Left lung (tissue), 10 donors: ENCODE data around the gene TPT1. TPM values are rescaled to one million over a fixed set of nuclear protein-coding genes. Genes with fewer than 3 reads are reported as not detected.
"Not testable (repeated sequence)": the region's sequence is repeated elsewhere in the genome, so short reads cannot be mapped to it uniquely, and the experiment has no call there.

Experiments used
- ATAC-seq: fragments of 200-7000 bp; cut with Tn5 transposase; one replicate; pipeline ENCODE4 v1.9.1; 2020; ENCODE audit warnings: moderate library complexity
- DNase-seq, 4 donors: peaks; one replicate each; pipeline ENCODE4 v3.0.0-alpha.2; 2013 to 2020
- H3K27ac ChIP-seq, 2 donors: fragments of 200-600 bp; sonication (generic) in 1 of 2; one replicate each; pipeline versions ENCODE4 v1.5.0 to v1.8.0; 2020 to 2021
- H3K27me3 ChIP-seq, 2 donors: fragments of 200-600 bp; sonication (generic) in 1 of 2; one replicate each; pipeline versions ENCODE4 v1.5.0 to v1.8.0; 2020 to 2021
- H3K36me3 ChIP-seq, 2 donors: fragments of 200-600 bp; sonication (generic) in 1 of 2; one replicate each; pipeline versions ENCODE4 v1.5.0 to v1.8.0; 2020 to 2021
- H3K4me1 ChIP-seq, 2 donors: fragments of 200-600 bp; one replicate each; pipeline ENCODE4 v1.8.0; 2021
- H3K4me3 ChIP-seq, 2 donors: fragments of 200-600 bp; sonication (generic) in 1 of 2; one replicate each; pipeline versions ENCODE4 v1.5.0 to v1.8.0; 2020 to 2021; ENCODE audit warnings: mild to moderate bottlenecking in 1 of 2
- H3K9me3 ChIP-seq, 2 donors: fragments of 200-600 bp; sonication (generic) in 1 of 2; one replicate each; pipeline versions ENCODE4 v1.5.0 to v1.8.0; 2020 to 2021
- intact Hi-C, 2 donors: fragments of 100-400 bp; cut with DNase I; formaldehyde crosslinking; loops; one replicate each; pipeline versions ENCODE4 v1.11.2 to v1.14.2; 2022
- polyA plus RNA-seq, 6 donors: library from polyadenylated mRNA; unstranded; fragments of 120-200 nt; gene quantifications; one replicate each; pipeline ENCODE4 v1.2.1, GENCODE V29; 2013; ENCODE audit not compliant: insufficient read length in 6 of 6
- total RNA-seq, 2 donors: library from RNA; stranded (reverse); fragmentation: NEBNext Ultra II Directional; extraction: Animal tissue kit (Norgen Biotek cat#: 25700); gene quantifications; one replicate each; pipeline ENCODE4 v1.2.1, GENCODE V29; 2021
- TF ChIP-seq, protein P1 (sequence below), 2 donors: fragments of 200-600 bp; sonication (generic) in 1 of 2; IDR thresholded peaks; one replicate each; pipeline versions ENCODE4 v1.5.0 to v1.8.0; 2021; ENCODE audit warnings: antibody characterized with exemption in 2 of 2
- donor health status: DM: no; HTN: yes; CAD: no.
- donor health status: DM: no; HTN: no; CAD: no.

The TPT1 gene
- total and polyA plus RNA-seq, 8 donors: 3,460 to 8,787 (median 8,139) TPM

DNA sequence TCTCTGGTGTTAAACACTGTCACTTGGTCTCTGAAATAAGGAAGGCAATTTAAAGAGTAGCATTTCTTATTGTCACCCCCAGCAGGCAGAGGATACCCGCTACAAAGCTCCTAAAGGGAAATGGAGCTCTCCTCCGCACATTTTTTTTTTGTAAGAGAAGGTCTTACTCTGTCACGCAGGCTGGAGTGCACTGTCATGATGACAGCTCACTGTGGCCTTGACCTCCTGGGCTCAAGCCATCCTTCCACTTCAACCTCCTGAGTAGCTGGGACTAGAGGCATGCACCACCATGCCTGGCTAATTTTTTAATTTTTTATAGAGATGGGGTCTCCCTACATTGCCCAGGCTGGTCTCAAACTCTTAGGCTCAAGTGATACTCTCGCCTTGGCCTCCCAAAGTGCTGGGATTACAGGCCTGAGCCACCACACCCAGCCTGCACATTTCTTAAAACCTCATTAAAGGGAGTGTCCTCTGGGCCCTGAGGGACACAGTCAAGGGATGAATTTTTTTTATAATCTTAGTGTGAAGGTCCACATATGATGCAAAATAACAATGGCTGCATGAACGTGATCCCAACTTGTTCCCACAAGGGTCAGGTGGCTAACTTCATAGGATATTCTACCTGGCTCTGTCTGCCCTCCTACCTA is 45.0 kb upstream of the TPT1 start:
- ATAC-seq: no peak
- TF ChIP-seq, protein P1, sequence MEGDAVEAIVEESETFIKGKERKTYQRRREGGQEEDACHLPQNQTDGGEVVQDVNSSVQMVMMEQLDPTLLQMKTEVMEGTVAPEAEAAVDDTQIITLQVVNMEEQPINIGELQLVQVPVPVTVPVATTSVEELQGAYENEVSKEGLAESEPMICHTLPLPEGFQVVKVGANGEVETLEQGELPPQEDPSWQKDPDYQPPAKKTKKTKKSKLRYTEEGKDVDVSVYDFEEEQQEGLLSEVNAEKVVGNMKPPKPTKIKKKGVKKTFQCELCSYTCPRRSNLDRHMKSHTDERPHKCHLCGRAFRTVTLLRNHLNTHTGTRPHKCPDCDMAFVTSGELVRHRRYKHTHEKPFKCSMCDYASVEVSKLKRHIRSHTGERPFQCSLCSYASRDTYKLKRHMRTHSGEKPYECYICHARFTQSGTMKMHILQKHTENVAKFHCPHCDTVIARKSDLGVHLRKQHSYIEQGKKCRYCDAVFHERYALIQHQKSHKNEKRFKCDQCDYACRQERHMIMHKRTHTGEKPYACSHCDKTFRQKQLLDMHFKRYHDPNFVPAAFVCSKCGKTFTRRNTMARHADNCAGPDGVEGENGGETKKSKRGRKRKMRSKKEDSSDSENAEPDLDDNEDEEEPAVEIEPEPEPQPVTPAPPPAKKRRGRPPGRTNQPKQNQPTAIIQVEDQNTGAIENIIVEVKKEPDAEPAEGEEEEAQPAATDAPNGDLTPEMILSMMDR (IDR thresholded peaks at IDR 0.05): no peak
- H3K27me3 ChIP-seq: no peaks in the 10 kb centered on the region
- no peak overlapping the region for H3K27ac ChIP-seq
- H3K4me1 ChIP-seq: no peaks in the 10 kb centered on the region
- intact Hi-C loops: no loop called here
- no peaks in the 10 kb centered on the region for H3K9me3 ChIP-seq
- no peak for DNase-seq
- H3K4me3 ChIP-seq: no peak overlapping the region
- H3K36me3 ChIP-seq: peaks cover 0 to 10% of the 10 kb centered on the region in 2 donors

DNA sequence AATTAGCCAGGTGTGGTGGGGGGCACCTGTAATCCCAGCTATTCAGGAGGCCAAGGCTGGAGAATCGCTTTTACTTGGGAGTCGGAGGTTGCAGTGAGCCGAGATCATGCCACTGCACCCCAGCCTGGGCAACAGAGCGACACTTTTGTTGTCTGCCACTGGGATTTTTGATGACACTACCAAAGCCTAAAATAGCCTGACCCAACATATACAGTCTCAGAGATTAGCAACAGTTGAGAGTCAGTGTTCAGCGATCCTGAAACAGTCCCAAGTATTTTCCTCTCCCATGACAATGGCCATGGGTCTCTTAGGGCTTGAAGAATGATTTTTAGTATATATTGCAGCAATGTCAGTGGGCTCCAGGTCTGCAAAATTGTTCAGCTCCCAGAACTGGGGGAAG is 44.3 kb upstream of the TPT1 start:
- TF ChIP-seq, protein P1 (IDR thresholded peaks at IDR 0.05): no peak
- intact Hi-C loops: no loop called here
- ATAC-seq (no peak), DNase-seq (no peak)
- Histone ChIP-seq H3K9me3 (no peaks in the 10 kb centered on the region), H3K36me3 (peaks cover 0 to 4% of the 10 kb centered on the region in 2 donors), H3K27ac (no peak overlapping the region), H3K27me3 (no peaks in the 10 kb centered on the region), H3K4me3 (no peak overlapping the region), H3K4me1 (no peaks in the 10 kb centered on the region)

DNA sequence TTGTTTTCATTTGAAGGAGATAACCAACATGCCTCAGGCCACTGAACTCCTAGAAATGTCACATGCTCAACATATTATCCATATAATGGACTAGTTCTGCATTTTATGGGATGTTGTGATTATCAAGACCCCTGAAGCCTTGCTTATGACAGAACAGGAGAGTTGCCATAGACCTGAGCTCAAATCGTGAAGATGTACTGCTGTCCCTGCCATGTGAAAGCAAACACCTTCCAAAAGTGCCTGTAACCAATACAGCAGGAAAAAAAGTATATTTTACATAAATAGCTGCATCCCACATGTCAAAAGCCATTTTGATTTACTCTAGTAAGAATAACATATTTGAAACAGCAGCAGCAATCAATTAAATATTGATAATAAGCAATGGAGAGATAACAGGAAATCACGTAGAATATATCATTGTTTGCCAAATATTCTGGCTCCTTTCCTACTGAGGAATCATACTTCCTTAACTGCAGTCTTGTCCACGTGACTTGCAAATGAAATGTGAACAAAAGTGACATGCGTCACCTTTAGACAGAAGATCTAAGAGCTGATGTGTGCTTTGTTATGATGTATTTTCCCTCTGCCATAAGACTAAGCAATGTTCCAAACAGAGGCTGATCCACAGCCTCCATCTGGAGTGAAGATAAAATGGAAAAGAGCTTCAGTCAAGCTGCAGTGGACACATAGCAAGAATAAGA is 43.6 kb upstream of the TPT1 start:
- Histone ChIP-seq H3K27ac (no peak overlapping the region), H3K27me3 (no peaks in the 10 kb centered on the region), H3K36me3 (peaks cover 0 to 4% of the 10 kb centered on the region in 2 donors), H3K4me3 (no peak overlapping the region), H3K4me1 (no peaks in the 10 kb centered on the region), H3K9me3 (no peaks in the 10 kb centered on the region)
- intact Hi-C loops: no loop called here
- no peak for DNase-seq
- TF ChIP-seq, protein P1 (IDR thresholded peaks at IDR 0.05): no peak
- ATAC-seq: no peak

DNA sequence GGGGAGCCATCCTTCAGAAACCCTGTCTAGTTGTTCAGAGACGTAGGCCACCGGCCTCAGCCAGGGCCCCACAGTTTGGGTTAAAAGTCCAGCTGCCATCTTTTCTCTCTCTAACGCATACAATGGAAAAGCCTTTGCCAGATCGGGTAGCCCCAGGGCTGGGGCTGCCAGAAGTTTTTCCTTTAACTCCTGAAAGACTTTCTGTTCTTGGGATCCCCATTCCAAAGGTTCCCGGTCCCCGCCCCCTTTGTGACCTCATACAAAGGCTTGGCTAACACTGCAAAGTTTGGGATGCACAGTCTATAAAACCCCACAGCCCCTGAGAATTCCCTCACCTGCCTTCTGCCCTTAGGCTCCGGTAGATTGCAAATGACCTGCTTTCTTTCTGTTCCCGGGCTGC is 41.8 kb upstream of the TPT1 start:
- H3K36me3 ChIP-seq, intact Hi-C loops, H3K4me1 ChIP-seq, H3K4me3 ChIP-seq, ATAC-seq, H3K9me3 ChIP-seq, H3K27ac ChIP-seq, H3K27me3 ChIP-seq, DNase-seq: not testable (repeated sequence)

DNA sequence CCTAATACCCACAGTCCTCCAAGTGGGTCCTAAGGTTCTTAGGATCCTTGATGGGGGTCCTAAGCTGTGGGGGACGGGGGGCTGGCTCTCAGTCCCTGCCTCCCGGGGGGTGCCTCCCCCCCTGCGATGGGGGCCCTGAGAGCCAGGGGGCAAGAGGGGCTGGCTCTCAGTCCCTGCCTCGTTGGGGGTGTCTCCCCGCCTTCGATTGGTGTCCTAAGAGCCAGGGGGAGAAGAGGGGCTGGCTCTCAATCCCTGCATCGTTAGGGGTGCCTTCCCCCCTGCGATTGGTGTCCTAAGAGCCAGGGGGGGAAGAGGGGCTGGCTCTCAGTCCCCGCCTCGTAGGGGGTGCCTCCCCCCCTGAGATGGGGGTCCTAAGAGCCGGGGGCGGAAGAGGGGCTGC is 40.2 kb upstream of the TPT1 start:
- DNase-seq (no peak), ATAC-seq (no peak)
- TF ChIP-seq, protein P1 (IDR thresholded peaks at IDR 0.05): no peak
- Histone ChIP-seq H3K4me1 (no peaks in the 10 kb centered on the region), H3K36me3 (no peaks in the 10 kb centered on the region), H3K9me3 (no peaks in the 10 kb centered on the region), H3K4me3 (no peak overlapping the region), H3K27ac (no peak overlapping the region), H3K27me3 (no peaks in the 10 kb centered on the region)
- intact Hi-C loops: no loop called here

DNA sequence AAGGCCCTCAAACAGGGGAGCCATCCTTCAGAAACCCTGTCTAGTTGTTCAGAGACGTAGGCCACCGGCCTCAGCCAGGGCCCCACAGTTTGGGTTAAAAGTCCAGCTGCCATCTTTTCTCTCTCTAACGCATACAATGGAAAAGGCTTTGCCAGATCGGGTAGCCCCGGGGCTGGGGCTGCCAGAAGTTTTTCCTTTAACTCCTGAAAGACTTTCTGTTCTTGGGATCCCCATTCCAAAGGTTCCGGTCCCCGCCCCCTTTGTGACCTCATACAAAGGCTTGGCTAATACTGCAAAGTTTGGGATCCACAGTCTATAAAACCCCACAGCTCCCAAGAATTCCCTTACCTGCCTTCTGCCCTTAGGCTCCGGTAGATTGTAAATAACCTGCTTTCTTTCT is 39.7 kb upstream of the TPT1 start:
- ATAC-seq, intact Hi-C loops, H3K4me1 ChIP-seq, DNase-seq, H3K9me3 ChIP-seq, H3K4me3 ChIP-seq, H3K36me3 ChIP-seq, H3K27ac ChIP-seq, H3K27me3 ChIP-seq: not testable (repeated sequence)

DNA sequence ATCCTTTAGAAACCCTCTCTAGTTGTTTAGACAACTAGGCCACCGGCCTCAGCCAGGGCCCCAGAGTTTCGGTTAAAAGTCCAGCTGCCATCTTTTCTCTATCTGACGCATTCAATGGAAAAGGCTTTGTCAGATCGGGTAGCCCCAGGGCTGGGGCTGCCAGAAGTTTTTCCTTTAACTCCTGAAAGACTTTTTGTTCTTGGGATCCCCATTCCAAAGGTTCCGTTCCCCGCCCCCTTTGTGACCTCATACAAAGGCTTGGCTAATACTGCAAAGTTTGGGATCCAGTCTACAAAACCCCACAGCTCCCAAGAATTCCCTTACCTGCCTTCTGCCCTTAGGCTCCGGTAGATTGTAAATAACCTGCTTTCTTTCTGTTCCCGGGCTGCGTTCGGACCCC is 38.5 kb upstream of the TPT1 start:
- intact Hi-C loops, H3K27me3 ChIP-seq: not testable (repeated sequence)

DNA sequence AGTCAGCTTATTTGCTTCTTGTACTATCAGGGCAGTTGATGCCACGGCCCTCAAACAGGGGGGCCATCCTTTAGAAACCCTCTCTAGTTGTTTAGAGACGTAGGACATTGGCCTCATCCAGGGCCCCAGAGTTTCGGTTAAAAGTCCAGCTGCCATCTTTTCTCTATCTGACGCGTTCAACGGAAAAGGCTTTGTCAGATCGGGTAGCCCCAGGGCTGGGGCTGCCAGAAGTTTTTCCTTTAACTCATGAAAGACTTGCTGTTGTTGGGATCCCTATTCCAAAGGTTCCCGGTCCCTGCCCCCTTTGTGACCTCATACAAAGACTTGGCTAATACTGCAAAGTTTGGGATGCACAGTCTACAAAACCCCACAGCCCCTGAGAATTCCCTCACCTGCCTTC is 37.8 kb upstream of the TPT1 start:
- H3K4me3 ChIP-seq, H3K4me1 ChIP-seq, H3K27ac ChIP-seq, H3K9me3 ChIP-seq, H3K27me3 ChIP-seq, intact Hi-C loops, H3K36me3 ChIP-seq, ATAC-seq, DNase-seq: not testable (repeated sequence)

More for the DNA sequence above, 38.5 kb upstream of the TPT1 start:
- not testable (repeated sequence) for H3K4me3 ChIP-seq, ATAC-seq, H3K36me3 ChIP-seq, H3K9me3 ChIP-seq, H3K27ac ChIP-seq, DNase-seq, H3K4me1 ChIP-seq

DNA sequence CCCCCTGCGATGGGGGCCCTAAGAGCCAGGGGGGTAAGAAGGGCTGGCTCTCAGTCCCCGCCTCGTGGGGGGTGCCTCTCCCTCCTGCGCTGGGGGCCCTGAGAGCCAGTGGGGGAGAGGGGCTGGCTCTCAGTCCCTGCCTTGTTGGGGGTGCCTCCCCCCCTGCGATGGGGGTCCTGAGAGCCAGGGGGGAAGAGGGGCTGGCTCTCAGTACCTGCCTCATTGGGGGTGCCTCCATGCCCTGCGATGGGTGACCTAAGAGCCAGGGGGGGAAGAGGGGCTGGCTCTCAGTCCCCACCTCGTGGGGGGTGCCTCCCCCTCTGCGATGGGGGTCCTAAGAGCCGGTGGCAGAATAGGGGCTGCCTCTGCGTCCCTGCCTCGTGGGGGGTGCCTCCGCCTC is 36.3 kb upstream of the TPT1 start:
- H3K36me3 ChIP-seq, H3K27me3 ChIP-seq, DNase-seq, ATAC-seq, H3K9me3 ChIP-seq, H3K4me3 ChIP-seq, intact Hi-C loops, H3K27ac ChIP-seq, H3K4me1 ChIP-seq: not testable (repeated sequence)
